HepG2 (cell line): ENCODE data around the gene ELOVL7. TPM values are rescaled to one million over a fixed set of nuclear protein-coding genes. Genes with fewer than 3 reads are reported as not detected.

ENCODE experiments used
- ATAC-seq: fragments of 200-7000 bp; cut with Tn5 transposase; 3 replicates; pipeline ENCODE4 v1.9.1; 2020; ENCODE audit warnings: mild to moderate bottlenecking, moderate library complexity
- BruUV-seq: library from RNA; stranded (reverse); fragments of 400-500 nt; replicated peaks from 2 replicates; lab custom pipeline; 2021; lab: Mats Ljungman, UMichigan
- CTCF ChIA-PET: fragments of 300-600 bp; formaldehyde crosslinking; extraction: SDS; loops from one replicate; lab custom pipeline; 2021; ENCODE audit warnings: low total read pairs, inconsistent platforms, low intra/inter-chr PET ratio; lab: Yijun Ruan, JAX
- POLR2A ChIA-PET: fragments of 350-600 bp; sonication (Branson Sonifier 250); formaldehyde crosslinking; loops from one replicate; lab custom pipeline; 2020; ENCODE audit warnings: antibody characterized with exemption, inconsistent platforms; lab: Yijun Ruan, JAX
- DNase-seq: peaks from one replicate; pipeline ENCODE4 v3.0.0-alpha.2; 2015; ENCODE audit warnings: low spot score
- FAIRE-seq: peaks from 3 replicates; lab custom pipeline; 2011; peaks lifted over from hg19 to GRCh38; lab: Jason Lieb, UNC
- H2AFZ ChIP-seq: one replicate; pipeline ENCODE4 v1.6.1; 2011; ENCODE audit warnings: low read length, inconsistent platforms
- H3K27ac ChIP-seq: fragments of 300-600 bp; 3 replicates; pipeline ENCODE4 v1.8.0; 2011; ENCODE audit warnings: mixed run types, mild to moderate bottlenecking, mixed read lengths, low read length, inconsistent platforms; ENCODE audit not compliant: insufficient read depth; ENCODE audit errors: extremely low read length
- H3K27me3 ChIP-seq, 2 experiments: fragments of 200-600 bp in 1 of 2; 2 replicates in 1 of 2; 3 replicates in 1 of 2; pipeline versions ENCODE4 v1.6.0 to v1.8.0; 2011; ENCODE audit warnings: low read length in 2 of 2, mild to moderate bottlenecking in 2 of 2, moderate library complexity in 2 of 2, inconsistent platforms in 1 of 2; ENCODE audit not compliant: insufficient read depth in 2 of 2, control insufficient read depth in 1 of 2
- H3K36me3 ChIP-seq, 2 experiments: fragments of 200-600 bp in 1 of 2; replicated peaks in 1 of 2; 2 replicates in 1 of 2; 3 replicates in 1 of 2; pipeline versions ENCODE4 v1.5.1 to v1.8.0; 2011; ENCODE audit warnings: low read length in 2 of 2, inconsistent platforms in 1 of 2; ENCODE audit not compliant: insufficient read depth in 2 of 2, control insufficient read depth in 1 of 2
- H3K4me1 ChIP-seq: 2 replicates; pipeline ENCODE4 v1.5.1; 2012; ENCODE audit warnings: low read length, inconsistent platforms; ENCODE audit not compliant: insufficient read depth
- H3K4me2 ChIP-seq: 2 replicates; pipeline ENCODE4 v1.6.0; 2011; ENCODE audit warnings: low read depth, low read length, inconsistent platforms
- H3K4me3 ChIP-seq, 3 experiments: fragments of 200-600 bp in 1 of 3; sonication (generic), shearing (Covaris generic) in 1 of 3; replicated peaks in 1 of 3; 2 replicates each; pipeline ENCODE4 v1.5.1; 2011 to 2016; ENCODE audit warnings: low read length in 3 of 3, inconsistent platforms in 2 of 3, low read depth in 2 of 3, mild to moderate bottlenecking in 2 of 3, control low read depth in 1 of 3, mixed read lengths in 1 of 3; ENCODE audit not compliant: insufficient read depth in 1 of 3
- H3K79me2 ChIP-seq: one replicate; pipeline ENCODE4 v1.6.1; 2011; ENCODE audit warnings: low read length, inconsistent platforms; ENCODE audit not compliant: insufficient read depth
- H3K9ac ChIP-seq: 2 replicates; pipeline ENCODE4 v1.6.0; 2011; ENCODE audit warnings: mild to moderate bottlenecking, low read depth, low read length, inconsistent platforms; ENCODE audit not compliant: insufficient read depth
- H3K9me3 ChIP-seq: 2 replicates; pipeline ENCODE4 v1.5.1; 2012; ENCODE audit warnings: mild to moderate bottlenecking, low read length
- H4K20me1 ChIP-seq: 2 replicates; pipeline ENCODE4 v1.6.0; 2011; ENCODE audit warnings: inconsistent platforms, mild to moderate bottlenecking, low read length, moderate library complexity; ENCODE audit not compliant: insufficient read depth
- HDAC1 ChIP-seq: sonication (generic); formaldehyde crosslinking; IDR thresholded peaks from 2 replicates; pipeline ENCODE4 v1.5.1; 2020; ENCODE audit warnings: mild to moderate bottlenecking, missing genetic modification reagents
- HNRNPLL ChIP-seq: fragments of 200-400 bp; formaldehyde crosslinking; IDR thresholded peaks from 2 replicates; pipeline ENCODE4 v1.6.1; 2017; ENCODE audit warnings: mild to moderate bottlenecking, low read depth, low read length; ENCODE audit not compliant: poor library complexity, severe bottlenecking
- KDM2A ChIP-seq: sonication (generic); formaldehyde crosslinking; IDR thresholded peaks from 2 replicates; pipeline ENCODE4 v1.4.0; 2020; ENCODE audit warnings: low read depth, missing genetic modification reagents, borderline replicate concordance
- KMT2B ChIP-seq: IDR thresholded peaks from 2 replicates; pipeline ENCODE4 v1.6.1; 2016; ENCODE audit warnings: missing genetic modification reagents, missing compliant biosample characterization
- PCBP1 ChIP-seq: fragments of 200-400 bp; formaldehyde crosslinking; IDR thresholded peaks from 2 replicates; pipeline ENCODE4 v1.6.1; 2017; ENCODE audit warnings: mild to moderate bottlenecking, low read depth, low read length, borderline replicate concordance
- POLR2AphosphoS2 ChIP-seq: IDR thresholded peaks from 2 replicates; pipeline ENCODE4 v1.6.1; 2011; ENCODE audit warnings: low read depth, low read length, improper control_type of control experiment
- RBM39 ChIP-seq: fragments of 200-400 bp; formaldehyde crosslinking; IDR thresholded peaks from one replicate; pipeline ENCODE4 v1.6.1; 2018; ENCODE audit warnings: antibody characterized with exemption, mild to moderate bottlenecking, low read depth, low read length; ENCODE audit not compliant: poor library complexity, severe bottlenecking
- ZBTB40 ChIP-seq, 2 experiments: fragments of 450-650 bp in 1 of 2; sonication (generic) in 1 of 2; formaldehyde crosslinking in 1 of 2; IDR thresholded peaks; 2 replicates each; pipeline versions ENCODE4 v1.6.1 to v1.8.0; 2016 to 2022; ENCODE audit warnings: antibody characterized with exemption in 1 of 2, mild to moderate bottlenecking in 1 of 2, missing genetic modification reagents in 1 of 2
- ZFP82 ChIP-seq: sonication (generic); formaldehyde crosslinking; IDR thresholded peaks from 2 replicates; pipeline ENCODE4 v1.5.1; 2020; ENCODE audit warnings: mild to moderate bottlenecking, missing genetic modification reagents, borderline replicate concordance
- ZKSCAN5 ChIP-seq: sonication (generic); formaldehyde crosslinking; IDR thresholded peaks from 2 replicates; pipeline ENCODE4 v1.5.1; 2020; ENCODE audit warnings: mild to moderate bottlenecking, missing genetic modification reagents
- ZNF343 ChIP-seq: sonication (generic); formaldehyde crosslinking; IDR thresholded peaks from 2 replicates; pipeline ENCODE4 v1.4.0; 2020; ENCODE audit warnings: mild to moderate bottlenecking, missing genetic modification reagents
- ZNF768 ChIP-seq: sonication (generic); formaldehyde crosslinking; IDR thresholded peaks from 2 replicates; pipeline ENCODE4 v1.4.0; 2020; ENCODE audit warnings: missing genetic modification reagents
- ZNF816 ChIP-seq: sonication (generic); formaldehyde crosslinking; IDR thresholded peaks from 2 replicates; pipeline ENCODE4 v1.8.0; 2022; ENCODE audit warnings: missing genetic modification reagents, mild to moderate bottlenecking, borderline replicate concordance
- ZZZ3 ChIP-seq: sonication (generic); formaldehyde crosslinking; IDR thresholded peaks from 2 replicates; pipeline ENCODE4 v1.4.0; 2020; ENCODE audit warnings: missing genetic modification reagents, mild to moderate bottlenecking, borderline replicate concordance
- WGBS: methylation state at CpG from one replicate; pipeline ENCODE4 v1.1.6; 2017; ENCODE audit warnings: low lambda C conversion rate; 5-methylcytosine and 5-hydroxymethylcytosine counted together
- in situ Hi-C: cut with HindIII; loops from 2 replicates; pipeline ENCODE4 v1.10.0; 2017; ENCODE audit warnings: low pct_unique_long_range_greater_than_20kb; ENCODE audit not compliant: extremely low pct_ligation_motif_present
- intact Hi-C: fragments of 100-400 bp; cut with micrococcal nuclease; formaldehyde crosslinking; loops from one replicate; pipeline ENCODE4 v1.10.0; 2022; ENCODE audit not compliant: unreplicated experiment
- polyA plus RNA-seq, 8 experiments: library from polyadenylated mRNA; depleted of rRNA in 3 of 8; stranded (reverse) in 7 of 8; unstranded in 1 of 8; fragments of >200 nt; fragmentation: Illumina TruSeq in 4 of 8; extraction: Trizol in 4 of 8; gene quantifications; 2 replicates each; pipeline versions ENCODE4 v1.2.1 to v1.2.3, GENCODE V29; 2011 to 2016; ENCODE audit warnings: low read depth in 4 of 8, missing spikeins in 1 of 8, mixed read lengths in 1 of 8; ENCODE audit not compliant: insufficient read depth in 1 of 8
- total RNA-seq, 5 experiments: library from RNA; depleted of rRNA; stranded (reverse); fragments of >200 nt; fragmentation: Illumina TruSeq; extraction: Trizol; gene quantifications; 2 replicates each; pipeline ENCODE4 v1.2.3, GENCODE V29; 2016; ENCODE audit warnings: low read depth in 1 of 5

The ELOVL7 gene
- total and polyA plus RNA-seq, 2 of the 13 experiments (the other 11 are each of a cell fraction or from before 2014, with no cell fraction given): 4.5 to 7.3 TPM

GRCh38 chr5:60843386-60843935 is 608 bp downstream of the ELOVL7 start:
- Histone ChIP-seq H3K27me3 (peaks cover 2 to 13% of the 10 kb centered on the region in 2 experiments), H3K27ac (no peak overlapping the region), H4K20me1 (no peaks in the 10 kb centered on the region), H3K9ac (peak overlapping the region; percentile 71), H3K36me3 (no peaks in the 10 kb centered on the region), H3K9me3 (no peaks in the 10 kb centered on the region), H3K4me1 (peaks cover 8% of the 10 kb centered on the region), H3K79me2 (no peaks in the 10 kb centered on the region), H3K4me2 (peak overlapping the region; percentile 99), H2AFZ (peak overlapping the region; percentile 76), H3K4me3 (peak overlapping the region; percentile 85 to 89 (median 87))
- peak; percentile 73 for ATAC-seq
- in situ Hi-C loops: no loop called here
- BruUV-seq: no TSS peak
- ChIA-PET CTCF (no interaction called here), POLR2A (interaction anchor here (2.8 kb wide), 1 partner anchor 144 kb away, joined by 8 read pairs; the partner anchor contains the start of gene DEPDC1B)
- intact Hi-C loops: loop anchor here (5.0 kb wide), 2 partner anchors 146 to 166 kb away; no protein-coding TSS in a partner anchor
- 0% methylated on average over 20 of the region's 49 CpGs for WGBS
- DNase-seq: no peak
- peak; percentile 12 for FAIRE-seq
- TF ChIP-seq PCBP1 (0 out of 2 replicates have a peak, but pooled peaks have one; percentile 24), KDM2A (CRISPR knock-in tag) (peak; percentile 14; the same call in 1 of the 2 replicates), HNRNPLL (peak; percentile 48), ZFP82 (CRISPR knock-in tag) (peak; percentile 67; the same call in 1 of the 2 replicates), ZNF816 (CRISPR knock-in tag) (peak; percentile 33; the same call in 1 of the 2 replicates), ZZZ3 (0 out of 2 replicates have a peak, but pooled peaks have one; percentile 32), ZNF768 (peak; percentile 21; the same call in 1 of the 2 replicates), ZBTB40 (IDR thresholded peaks at IDR 0.05) (no peak), ZBTB40 (CRISPR knock-in tag; IDR thresholded peaks at IDR 0.05) (0 out of 2 replicates have a peak, but pooled peaks have one; percentile 14), KMT2B (CRISPR knock-in tag) (0 out of 2 replicates have a peak, but pooled peaks have one; percentile 4), HDAC1 (CRISPR knock-in tag) (peak; percentile 26; the same call in 1 of the 2 replicates), ZNF343 (CRISPR knock-in tag) (peak; percentile 79; the same call in 1 of the 2 replicates), POLR2AphosphoS2 (no peak), RBM39 (no peak), ZKSCAN5 (CRISPR knock-in tag) (no peak)
